Activated gamma-delta T cell treated with anti-CD3 and anti-CD28 coated beads, Interleukin-2, amount 50 U/mL, for 16 hours (primary cell): ENCODE results near the gene CHGA.

Source experiments
- DNase-seq: peaks from one replicate; pipeline ENCODE4 v3.0.0-alpha.2; 2020; ENCODE audit warnings: low read depth

CHGA gene

GRCh38 chr14:92930737-92931602 lies 8.0 kb downstream of the CHGA start:
- DNase-seq = no peak

GRCh38 chr14:92931681-92932447 lies 8.9 kb downstream of the CHGA start:
- no peak for DNase-seq

- DNase-seq = no peak
Observed at GRCh38 chr14:92932448-92933395, 9.8 kb downstream of the CHGA start.

GRCh38 chr14:92933481-92933880 lies 10.5 kb downstream of the CHGA start:
- no peak for DNase-seq

GRCh38 chr14:92934196-92935085 lies 11.5 kb downstream of the CHGA start:
- no peak for DNase-seq

- DNase-seq = no peak
Observed at GRCh38 chr14:92935446-92935845, 12.5 kb downstream of the CHGA start.

GRCh38 chr14:92936085-92936484 lies 13.1 kb downstream of the CHGA start:
- no peak for DNase-seq

GRCh38 chr14:92937051-92937937 lies 14.3 kb downstream of the CHGA start:
- DNase-seq = no peak

- no peak for DNase-seq
Observed at GRCh38 chr14:92938235-92938875, 15.4 kb downstream of the CHGA start.

GRCh38 chr14:92938890-92939671 lies 16.1 kb downstream of the CHGA start:
- no peak for DNase-seq

GRCh38 chr14:92939699-92940098 lies 16.7 kb downstream of the CHGA start:
- DNase-seq = no peak

- no peak for DNase-seq
Observed at GRCh38 chr14:92940543-92940942, 17.6 kb downstream of the CHGA start.

- DNase-seq = no peak
Observed at GRCh38 chr14:92941531-92941930, 18.6 kb downstream of the CHGA start.

- no peak for DNase-seq
Observed at GRCh38 chr14:92942136-92942535, 19.2 kb downstream of the CHGA start.

GRCh38 chr14:92942576-92942975 lies 19.6 kb downstream of the CHGA start:
- DNase-seq = no peak

GRCh38 chr14:92942976-92943710 lies 20.2 kb downstream of the CHGA start:
- no peak for DNase-seq

GRCh38 chr14:92943855-92944570 lies 21.1 kb downstream of the CHGA start:
- no peak for DNase-seq
